Measurements from ENCODE around the gene AHCYL1. TPM values are rescaled to one million over a fixed set of nuclear protein-coding genes. Genes with fewer than 3 reads are reported as not detected.

AHCYL1 gene
- total RNA-seq, 1 experiment from 2014 or later = 56.4 TPM

- DNase-seq (ENCODE audit: low read depth, low spot score) = peak; percentile 73
- in situ Hi-C loops (cut with HindIII; ENCODE audit: low pct_unique_long_range_greater_than_20kb, low sequenced_read_pairs) = no loop called here
These were observed 64.5 kb downstream of the AHCYL1 start for GRCh38 chr1:110048923-110049601.

GRCh38 chr1:110049801-110050601 is 65.4 kb downstream of the AHCYL1 start:
- in situ Hi-C loops (cut with HindIII; ENCODE audit: low pct_unique_long_range_greater_than_20kb, low sequenced_read_pairs) = no loop called here

GRCh38 chr1:110050602-110051261 is 66.2 kb downstream of the AHCYL1 start:
- no peak for DNase-seq (ENCODE audit: low read depth, low spot score)
- in situ Hi-C loops (cut with HindIII; ENCODE audit: low pct_unique_long_range_greater_than_20kb, low sequenced_read_pairs) = no loop called here

More at GRCh38 chr1:110049801-110050601, 65.4 kb downstream of the AHCYL1 start:
- DNase-seq (ENCODE audit: low read depth, low spot score) = no peak

- no peak for DNase-seq (ENCODE audit: low read depth, low spot score)
- in situ Hi-C loops (cut with HindIII; ENCODE audit: low pct_unique_long_range_greater_than_20kb, low sequenced_read_pairs) = no loop called here
These were observed 66.7 kb downstream of the AHCYL1 start for GRCh38 chr1:110051262-110051648.

- peak; percentile 58 for DNase-seq (ENCODE audit: low read depth, low spot score)
- in situ Hi-C loops (cut with HindIII; ENCODE audit: low pct_unique_long_range_greater_than_20kb, low sequenced_read_pairs) = no loop called here
These were observed 69.2 kb downstream of the AHCYL1 start for GRCh38 chr1:110053552-110054428.

- DNase-seq (ENCODE audit: low read depth, low spot score) = no peak
- in situ Hi-C loops (cut with HindIII; ENCODE audit: low pct_unique_long_range_greater_than_20kb, low sequenced_read_pairs) = no loop called here
These were observed 71.1 kb downstream of the AHCYL1 start for GRCh38 chr1:110055493-110056284.

- in situ Hi-C loops (cut with HindIII; ENCODE audit: low pct_unique_long_range_greater_than_20kb, low sequenced_read_pairs) = no loop called here
These were observed 71.7 kb downstream of the AHCYL1 start for GRCh38 chr1:110056285-110056683.

GRCh38 chr1:110056776-110057175 is 72.2 kb downstream of the AHCYL1 start:
- DNase-seq (ENCODE audit: low read depth, low spot score) = peak; percentile 28
- in situ Hi-C loops (cut with HindIII; ENCODE audit: low pct_unique_long_range_greater_than_20kb, low sequenced_read_pairs) = no loop called here

More at GRCh38 chr1:110056285-110056683, 71.7 kb downstream of the AHCYL1 start:
- no peak for DNase-seq (ENCODE audit: low read depth, low spot score)

- in situ Hi-C loops (cut with HindIII; ENCODE audit: low pct_unique_long_range_greater_than_20kb, low sequenced_read_pairs) = no loop called here
- DNase-seq (ENCODE audit: low read depth, low spot score) = no peak
These were observed 73.5 kb downstream of the AHCYL1 start for GRCh38 chr1:110057963-110058518.

- DNase-seq (ENCODE audit: low read depth, low spot score) = no peak
- in situ Hi-C loops (cut with HindIII; ENCODE audit: low pct_unique_long_range_greater_than_20kb, low sequenced_read_pairs) = no loop called here
These were observed 74.0 kb downstream of the AHCYL1 start for GRCh38 chr1:110058591-110058990.

- DNase-seq (ENCODE audit: low read depth, low spot score) = no peak
- in situ Hi-C loops (cut with HindIII; ENCODE audit: low pct_unique_long_range_greater_than_20kb, low sequenced_read_pairs) = no loop called here
These were observed 74.7 kb downstream of the AHCYL1 start for GRCh38 chr1:110059133-110059863.

GRCh38 chr1:110060034-110060661 is 75.6 kb downstream of the AHCYL1 start:
- DNase-seq (ENCODE audit: low read depth, low spot score) = peak; percentile 79
- in situ Hi-C loops (cut with HindIII; ENCODE audit: low pct_unique_long_range_greater_than_20kb, low sequenced_read_pairs) = no loop called here

- no peak for DNase-seq (ENCODE audit: low read depth, low spot score)
- in situ Hi-C loops (cut with HindIII; ENCODE audit: low pct_unique_long_range_greater_than_20kb, low sequenced_read_pairs) = no loop called here
These were observed 76.1 kb downstream of the AHCYL1 start for GRCh38 chr1:110060662-110061060.

- in situ Hi-C loops (cut with HindIII; ENCODE audit: low pct_unique_long_range_greater_than_20kb, low sequenced_read_pairs) = no loop called here
These were observed 76.8 kb downstream of the AHCYL1 start for GRCh38 chr1:110061341-110061740.

GRCh38 chr1:110062612-110063011 is 78.0 kb downstream of the AHCYL1 start:
- no peak for DNase-seq (ENCODE audit: low read depth, low spot score)

More at GRCh38 chr1:110061341-110061740, 76.8 kb downstream of the AHCYL1 start:
- no peak for DNase-seq (ENCODE audit: low read depth, low spot score)

More at GRCh38 chr1:110062612-110063011, 78.0 kb downstream of the AHCYL1 start:
- in situ Hi-C loops (cut with HindIII; ENCODE audit: low pct_unique_long_range_greater_than_20kb, low sequenced_read_pairs) = no loop called here

Data from SK-MEL-5 (cell line).